Activated naive CD4-positive, alpha-beta T cell (primary cell): Measurements from ENCODE around the gene KIF15.
"Not testable (repeated sequence)": the region's sequence is repeated elsewhere in the genome, so short reads cannot be mapped to it uniquely, and the experiment has no call there.

Experiments used
- DNase-seq, 4 experiments: peaks; one replicate each; lab custom pipeline; 2025; lab: John Stamatoyannopoulos, UW

KIF15 gene, protein sequence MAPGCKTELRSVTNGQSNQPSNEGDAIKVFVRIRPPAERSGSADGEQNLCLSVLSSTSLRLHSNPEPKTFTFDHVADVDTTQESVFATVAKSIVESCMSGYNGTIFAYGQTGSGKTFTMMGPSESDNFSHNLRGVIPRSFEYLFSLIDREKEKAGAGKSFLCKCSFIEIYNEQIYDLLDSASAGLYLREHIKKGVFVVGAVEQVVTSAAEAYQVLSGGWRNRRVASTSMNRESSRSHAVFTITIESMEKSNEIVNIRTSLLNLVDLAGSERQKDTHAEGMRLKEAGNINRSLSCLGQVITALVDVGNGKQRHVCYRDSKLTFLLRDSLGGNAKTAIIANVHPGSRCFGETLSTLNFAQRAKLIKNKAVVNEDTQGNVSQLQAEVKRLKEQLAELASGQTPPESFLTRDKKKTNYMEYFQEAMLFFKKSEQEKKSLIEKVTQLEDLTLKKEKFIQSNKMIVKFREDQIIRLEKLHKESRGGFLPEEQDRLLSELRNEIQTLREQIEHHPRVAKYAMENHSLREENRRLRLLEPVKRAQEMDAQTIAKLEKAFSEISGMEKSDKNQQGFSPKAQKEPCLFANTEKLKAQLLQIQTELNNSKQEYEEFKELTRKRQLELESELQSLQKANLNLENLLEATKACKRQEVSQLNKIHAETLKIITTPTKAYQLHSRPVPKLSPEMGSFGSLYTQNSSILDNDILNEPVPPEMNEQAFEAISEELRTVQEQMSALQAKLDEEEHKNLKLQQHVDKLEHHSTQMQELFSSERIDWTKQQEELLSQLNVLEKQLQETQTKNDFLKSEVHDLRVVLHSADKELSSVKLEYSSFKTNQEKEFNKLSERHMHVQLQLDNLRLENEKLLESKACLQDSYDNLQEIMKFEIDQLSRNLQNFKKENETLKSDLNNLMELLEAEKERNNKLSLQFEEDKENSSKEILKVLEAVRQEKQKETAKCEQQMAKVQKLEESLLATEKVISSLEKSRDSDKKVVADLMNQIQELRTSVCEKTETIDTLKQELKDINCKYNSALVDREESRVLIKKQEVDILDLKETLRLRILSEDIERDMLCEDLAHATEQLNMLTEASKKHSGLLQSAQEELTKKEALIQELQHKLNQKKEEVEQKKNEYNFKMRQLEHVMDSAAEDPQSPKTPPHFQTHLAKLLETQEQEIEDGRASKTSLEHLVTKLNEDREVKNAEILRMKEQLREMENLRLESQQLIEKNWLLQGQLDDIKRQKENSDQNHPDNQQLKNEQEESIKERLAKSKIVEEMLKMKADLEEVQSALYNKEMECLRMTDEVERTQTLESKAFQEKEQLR (N-terminal part only)

DNA sequence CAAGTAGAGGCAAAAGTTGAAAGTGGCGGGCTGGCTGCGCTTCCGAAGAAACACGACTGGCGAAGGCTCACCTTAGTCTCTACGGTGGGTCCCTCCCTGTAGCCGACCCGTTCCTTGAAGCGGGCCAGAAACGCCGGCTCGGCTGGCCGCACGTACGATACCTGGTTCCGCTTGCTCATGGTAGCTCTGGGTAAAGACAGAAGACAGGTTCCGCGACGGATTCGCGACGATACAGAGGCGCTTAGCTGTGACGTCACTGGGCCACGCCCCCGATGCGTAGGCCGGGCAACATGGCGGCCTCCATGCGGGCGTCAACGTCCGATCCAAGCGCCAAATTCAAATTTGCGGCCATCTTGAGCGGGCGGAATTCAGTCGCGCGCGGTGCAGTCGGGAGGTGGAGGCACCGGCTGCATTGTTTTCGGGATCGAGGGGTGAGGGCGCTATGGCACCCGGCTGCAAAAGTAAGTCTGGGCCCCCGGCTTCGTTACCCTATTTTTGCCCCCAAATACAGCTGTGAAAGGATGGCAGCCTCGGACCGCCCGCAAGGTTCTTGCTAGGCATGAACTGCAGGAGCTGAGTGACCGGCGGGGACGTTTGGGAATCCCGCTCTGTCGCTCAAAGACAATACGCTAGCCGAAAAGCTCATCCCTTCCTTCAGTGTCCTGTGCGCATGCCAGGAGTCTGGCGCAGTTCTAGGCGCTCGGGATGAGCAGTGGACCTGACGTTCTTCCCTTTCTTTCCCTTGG is at the start of gene KIF15, which contains the start of gene KIAA1143:
Gene KIF15 (plus strand): TSS at position 371 of the 746 bp plus-strand sequence. CDS start 72 bp downstream, at position 443.
Gene KIAA1143 (minus strand): TSS at position 196 of the 746 bp plus-strand sequence. CDS start 17 bp downstream, at position 179.
- peak; percentile 93 to 98 (median 96) for DNase-seq

DNA sequence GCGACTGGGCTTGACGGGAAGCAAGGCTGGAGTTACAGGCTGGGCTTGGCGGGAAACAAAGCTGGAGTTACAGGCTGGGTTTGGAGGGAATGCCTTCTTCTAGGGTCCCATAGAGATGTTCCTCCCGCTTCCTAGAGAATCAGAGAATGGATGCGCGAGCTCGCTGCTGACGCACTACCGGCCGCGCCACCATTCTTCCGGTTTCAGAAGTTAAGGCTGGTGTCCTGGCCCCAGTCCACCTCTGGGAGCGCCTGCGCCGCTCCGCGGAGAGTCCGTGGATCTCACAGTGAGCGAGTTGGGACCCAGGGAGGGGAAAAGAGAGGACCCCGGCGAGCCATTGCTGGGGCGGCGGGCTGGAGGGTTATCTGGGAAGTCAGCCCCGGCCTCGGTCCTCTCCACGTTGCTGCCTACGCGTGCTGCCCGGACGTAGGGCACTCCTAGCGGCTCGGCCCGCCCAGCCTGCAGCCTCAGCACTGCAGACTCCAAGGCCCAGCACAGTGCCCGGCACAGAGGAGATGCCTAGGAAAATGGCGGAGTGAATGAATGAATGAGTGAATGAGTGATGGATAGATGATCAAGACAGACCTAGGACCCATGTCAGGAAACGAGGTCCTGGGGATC is 49.0 kb upstream of the KIF15 start, which contains the start of gene ZNF502:
Gene ZNF502 (plus strand): TSS at position 206 of the 621 bp plus-strand sequence. CDS start 7,602 bp downstream, outside the sequence.
- DNase-seq: peak; percentile 4 to 43 (median 12)

DNA sequence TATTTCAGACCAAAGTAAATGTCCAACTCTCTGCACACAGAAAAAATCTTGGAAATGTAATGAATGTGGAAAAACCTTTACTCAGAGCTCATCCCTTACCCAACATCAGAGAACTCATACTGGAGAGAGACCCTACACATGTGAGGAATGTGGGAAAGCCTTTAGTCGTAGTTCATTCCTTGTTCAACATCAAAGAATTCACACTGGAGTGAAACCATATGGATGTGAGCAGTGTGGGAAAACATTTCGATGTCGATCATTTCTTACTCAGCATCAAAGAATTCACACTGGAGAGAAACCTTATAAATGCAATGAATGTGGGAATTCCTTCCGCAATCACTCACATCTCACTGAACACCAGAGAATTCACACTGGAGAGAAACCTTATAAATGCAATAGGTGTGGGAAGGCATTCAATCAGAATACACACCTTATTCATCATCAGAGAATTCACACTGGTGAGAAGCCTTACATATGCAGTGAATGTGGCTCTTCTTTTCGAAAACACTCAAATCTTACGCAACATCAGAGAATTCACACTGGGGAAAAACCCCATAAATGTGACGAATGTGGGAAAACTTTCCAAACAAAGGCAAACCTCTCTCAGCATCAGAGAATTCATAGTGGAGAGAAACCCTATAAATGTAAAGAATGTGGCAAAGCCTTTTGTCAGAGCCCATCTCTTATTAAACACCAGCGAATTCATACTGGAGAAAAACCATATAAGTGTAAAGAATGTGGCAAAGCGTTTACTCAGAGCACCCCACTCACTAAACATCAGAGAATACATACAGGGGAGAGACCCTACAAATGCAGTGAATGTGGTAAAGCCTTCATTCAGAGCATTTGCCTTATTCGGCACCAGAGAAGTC is 40.1 kb upstream of the KIF15 start:
- no peak for DNase-seq

DNA sequence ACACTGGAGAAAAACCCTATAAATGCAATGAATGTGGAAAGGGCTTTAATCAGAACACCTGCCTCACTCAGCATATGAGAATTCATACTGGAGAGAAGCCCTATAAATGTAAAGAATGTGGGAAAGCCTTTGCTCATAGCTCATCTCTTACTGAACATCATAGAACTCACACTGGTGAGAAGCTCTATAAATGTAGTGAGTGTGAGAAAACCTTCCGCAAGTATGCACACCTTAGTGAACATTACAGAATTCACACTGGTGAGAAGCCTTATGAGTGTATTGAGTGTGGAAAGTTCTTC is 39.5 kb upstream of the KIF15 start:
- no peak for DNase-seq

DNA sequence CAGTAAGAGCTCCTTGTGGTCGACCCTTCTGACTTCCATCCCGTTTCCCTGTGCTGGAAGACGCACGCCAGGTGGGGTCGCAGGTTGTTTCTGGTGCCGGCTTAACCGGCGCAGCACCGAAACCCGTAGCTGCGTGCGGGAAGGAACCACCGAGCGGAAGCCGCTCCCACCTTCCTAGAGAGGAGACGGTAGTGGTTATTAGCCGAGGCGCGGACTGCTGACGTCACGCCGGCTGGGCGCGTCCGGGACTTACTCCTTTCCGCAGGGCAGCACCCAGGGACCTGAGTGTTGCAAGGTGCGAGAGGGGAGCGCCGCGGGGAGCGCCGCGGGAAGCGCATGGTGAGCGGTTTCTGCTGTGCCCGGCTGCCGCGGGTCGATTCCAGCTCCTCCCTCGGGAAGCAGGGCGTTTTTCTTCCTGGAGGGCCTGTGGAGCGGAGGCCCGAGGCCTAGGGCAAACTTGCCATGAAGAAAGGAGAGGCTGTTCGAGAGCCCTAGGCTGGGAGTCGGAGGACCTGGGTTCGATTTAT is 32.1 kb upstream of the KIF15 start, which contains the start of gene ZNF501:
Gene ZNF501 (plus strand): TSS at position 252 of the 527 bp plus-strand sequence. CDS start 4,787 bp downstream, outside the sequence.
- peak; percentile 40 to 70 (median 54) for DNase-seq

DNA sequence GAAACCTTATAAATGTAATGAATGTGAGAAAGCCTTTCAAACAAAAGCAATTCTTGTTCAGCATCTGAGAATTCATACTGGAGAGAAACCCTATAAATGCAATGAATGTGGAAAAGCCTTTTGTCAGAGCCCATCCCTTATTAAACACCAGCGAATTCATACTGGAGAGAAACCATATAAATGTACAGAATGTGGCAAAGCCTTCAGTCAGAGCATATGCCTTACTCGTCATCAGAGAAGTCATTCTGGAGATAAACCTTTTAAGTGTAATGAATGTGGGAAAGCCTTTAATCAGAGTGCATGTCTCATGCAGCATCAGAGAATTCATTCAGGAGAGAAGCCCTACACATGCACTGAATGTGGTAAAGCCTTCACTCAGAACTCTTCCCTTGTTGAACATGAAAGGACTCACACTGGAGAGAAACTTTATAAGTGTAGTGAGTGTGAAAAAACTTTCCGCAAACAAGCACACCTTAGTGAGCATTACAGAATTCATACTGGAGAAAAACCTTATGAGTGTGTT is 26.9 kb upstream of the KIF15 start:
- no peak for DNase-seq

DNA sequence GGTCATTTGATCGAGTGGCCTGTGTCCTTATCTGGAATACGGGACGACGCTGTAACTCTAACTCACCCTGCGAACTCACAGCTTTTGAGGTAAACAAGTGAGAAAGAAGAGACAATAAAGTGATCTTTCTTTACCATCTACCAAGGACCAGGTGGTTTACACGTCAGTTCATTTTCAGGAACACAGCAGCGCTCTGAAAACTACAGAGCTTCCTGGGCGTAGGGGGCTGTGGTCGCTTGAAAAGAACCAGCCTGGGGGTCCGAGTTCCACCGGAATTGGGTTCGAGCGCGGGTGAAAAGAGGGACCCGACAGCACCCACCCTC is 532 bp upstream of the KIF15 start:
- DNase-seq: no peak

DNA sequence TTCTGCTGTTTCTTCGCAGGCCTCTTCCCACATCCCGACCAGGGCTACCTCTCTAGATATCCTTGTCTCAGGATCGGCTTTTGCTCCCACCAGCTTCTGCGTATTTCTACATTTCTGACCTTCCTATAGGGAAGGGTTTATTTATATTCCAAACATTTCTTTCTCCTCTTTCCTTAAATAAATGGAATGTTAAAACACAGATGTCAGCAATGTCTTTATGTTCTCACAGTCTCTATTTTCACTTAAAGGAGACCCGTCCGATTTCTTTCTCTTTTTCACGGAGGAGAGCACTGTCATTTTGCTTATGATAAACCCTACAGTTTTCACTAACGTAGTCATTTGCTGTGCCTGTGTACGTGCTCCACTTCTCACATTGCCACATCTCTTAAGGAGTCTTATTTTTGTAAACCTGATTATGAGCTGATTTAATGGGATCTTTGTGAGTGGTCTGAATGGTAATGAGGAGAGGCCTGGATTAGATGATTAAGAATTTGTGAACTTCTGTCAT is 630 bp downstream of the KIF15 start:
- no peak for DNase-seq

DNA sequence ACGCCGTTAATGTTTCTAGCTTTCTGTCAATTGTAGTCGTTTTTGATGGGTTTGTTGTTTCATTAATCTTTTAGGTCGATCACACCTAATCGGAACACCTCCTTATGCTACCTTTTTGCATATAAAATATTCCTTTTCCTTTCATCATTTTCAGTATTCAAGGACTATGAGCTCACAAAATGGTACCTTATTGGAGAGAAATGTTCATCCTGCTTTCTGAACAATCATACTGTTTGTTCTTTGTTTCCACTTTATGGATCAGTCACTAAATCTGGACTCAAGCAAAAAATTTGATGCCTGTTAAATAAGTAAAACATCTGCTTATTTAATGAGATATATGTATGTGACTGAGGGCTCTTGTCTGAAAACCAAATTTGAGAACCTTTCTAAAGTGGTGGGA is 1.1 kb downstream of the KIF15 start:
- no peak for DNase-seq

DNA sequence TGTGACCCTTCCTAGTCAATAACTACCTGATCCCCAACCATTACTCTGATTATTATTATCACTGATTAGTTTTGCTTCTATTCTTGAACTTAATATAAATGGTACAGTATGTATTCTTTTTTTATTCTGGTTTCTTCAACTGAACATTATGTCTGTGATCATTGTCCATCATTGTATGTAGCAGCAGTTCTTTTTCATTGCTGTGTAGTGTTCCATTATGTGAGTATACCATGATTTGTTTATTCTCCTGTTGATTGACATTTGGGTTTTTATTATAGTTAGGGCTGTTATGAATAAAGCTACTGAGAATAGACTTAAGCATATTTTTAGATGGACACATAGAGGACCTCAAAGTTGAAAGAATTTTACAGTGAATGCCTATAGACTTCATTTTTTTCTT is 2.7 kb downstream of the KIF15 start:
- no peak for DNase-seq

DNA sequence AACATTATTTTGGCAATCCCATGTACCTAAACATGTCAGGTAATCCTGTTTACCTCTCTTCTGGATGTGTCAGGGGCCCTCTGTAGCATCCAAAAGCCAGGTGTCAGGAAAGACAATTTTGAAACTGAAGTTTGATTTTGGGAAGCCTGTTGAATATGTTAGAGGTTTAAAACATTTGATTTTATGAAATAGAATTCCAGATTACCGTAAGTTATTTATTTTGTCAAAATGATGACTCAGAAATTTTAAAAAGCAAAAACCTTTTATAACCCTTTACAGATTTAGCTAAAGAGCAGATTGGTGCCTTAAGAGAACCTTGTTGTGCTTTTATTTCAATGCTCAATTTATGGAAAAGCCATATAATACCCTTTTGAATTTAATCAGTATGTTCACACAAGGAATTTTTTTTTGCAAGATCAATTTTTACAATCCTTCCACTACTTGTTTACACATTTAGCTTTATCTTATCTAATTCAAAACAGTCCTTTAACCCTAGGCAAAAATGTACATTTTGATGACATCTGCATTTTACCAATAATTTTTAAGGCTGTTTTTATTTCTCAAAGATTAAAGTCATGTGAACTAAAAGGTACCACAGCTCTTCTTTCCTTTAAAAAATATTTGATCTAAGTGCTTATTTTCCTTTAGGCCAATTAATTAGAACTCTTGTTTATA is 10.0 kb downstream of the KIF15 start:
- DNase-seq: no peak

DNA sequence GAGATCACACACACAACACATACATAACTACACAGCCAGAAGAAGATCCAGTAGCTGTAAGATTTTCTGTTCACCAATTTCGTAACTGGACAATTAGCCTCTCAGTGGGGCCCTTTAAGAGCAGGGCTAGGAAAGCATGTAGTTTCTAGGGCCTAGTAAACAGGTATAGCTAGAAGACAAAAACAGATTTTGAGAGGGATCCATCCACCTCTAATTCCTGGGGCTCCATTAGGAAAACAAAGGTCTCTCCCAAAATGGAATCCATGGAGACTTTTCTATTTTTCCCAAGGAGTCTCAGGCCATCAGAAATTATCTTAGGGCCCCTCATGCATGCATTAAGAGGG is 10.5 kb downstream of the KIF15 start:
- no peak for DNase-seq

DNA sequence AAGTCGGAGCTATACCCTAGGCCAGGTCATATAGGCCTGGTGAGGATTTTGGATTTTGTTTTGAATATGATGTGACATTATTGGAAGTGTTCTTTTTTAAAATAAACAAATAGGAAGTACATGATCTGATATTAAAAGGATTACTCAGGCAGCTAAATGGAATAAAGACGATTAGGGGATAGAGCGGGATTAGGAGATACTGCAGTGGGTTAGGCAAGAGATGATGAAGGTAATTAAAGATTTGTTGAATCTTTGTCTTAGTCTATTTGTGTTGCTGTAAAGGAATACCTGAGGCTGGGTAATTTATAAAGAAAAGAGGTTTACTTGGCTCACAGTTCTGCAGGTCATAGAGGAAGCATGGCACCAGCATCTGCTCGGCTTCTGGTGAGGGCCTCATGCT is 21.3 kb downstream of the KIF15 start:
- no peak for DNase-seq

DNA sequence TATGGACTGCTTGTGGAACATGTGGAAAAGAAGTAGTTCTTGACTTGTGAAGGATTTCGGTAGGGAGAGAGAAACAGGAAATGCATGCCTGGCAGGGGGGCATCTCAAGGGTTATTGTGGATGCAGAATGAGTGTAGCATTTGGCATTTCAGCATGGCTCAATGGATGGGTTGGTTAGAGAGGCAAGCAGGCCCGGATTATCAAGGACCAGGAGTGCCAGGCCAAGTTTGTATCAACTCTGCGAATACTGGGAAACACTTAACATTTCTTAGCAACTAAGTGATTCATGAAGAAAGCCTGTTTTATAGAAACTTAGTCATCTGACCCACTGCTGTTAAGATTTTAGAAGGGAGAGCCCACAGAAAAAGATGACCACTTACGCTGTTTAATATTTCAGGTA is 33.6 kb downstream of the KIF15 start:
- DNase-seq: no peak

DNA sequence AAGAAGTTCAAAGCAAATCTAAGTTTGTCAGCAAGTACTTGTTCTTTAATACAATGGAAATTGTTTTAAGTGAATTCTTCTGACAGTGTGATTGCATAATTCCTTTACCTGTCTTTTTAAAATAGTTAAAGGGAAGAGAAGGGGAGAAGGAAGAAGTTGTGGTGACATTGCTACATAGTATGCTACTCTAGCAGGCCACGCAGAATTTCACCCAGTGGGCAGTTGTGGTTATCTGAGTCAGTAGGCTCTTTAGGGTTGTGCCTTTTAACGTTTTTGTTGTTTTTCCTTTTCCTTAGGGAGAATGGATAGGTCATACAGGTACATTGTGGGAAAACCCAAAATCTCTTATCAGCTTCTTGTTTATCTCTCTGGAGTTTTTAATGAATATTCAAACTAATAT is 40.4 kb downstream of the KIF15 start:
- DNase-seq: no peak

DNA sequence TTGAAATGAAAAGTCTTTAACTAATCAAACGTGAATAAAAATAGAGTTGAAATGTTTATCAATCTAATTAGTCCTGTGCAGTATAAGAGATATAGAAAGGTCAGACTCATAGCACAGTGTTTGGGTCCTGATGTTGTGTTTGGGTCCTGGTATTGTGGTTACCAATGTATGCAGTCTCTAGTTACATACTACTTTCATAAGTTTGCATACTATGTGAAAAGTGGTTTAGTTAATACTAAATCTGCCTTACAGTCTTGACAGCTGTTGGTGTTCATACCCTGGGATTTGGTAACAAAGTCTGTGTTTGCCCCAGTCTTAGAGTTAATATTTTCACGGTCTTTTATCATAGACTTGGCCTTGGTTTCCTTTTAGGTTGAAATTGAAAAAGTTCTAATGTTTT is 41.7 kb downstream of the KIF15 start:
- no peak for DNase-seq

DNA sequence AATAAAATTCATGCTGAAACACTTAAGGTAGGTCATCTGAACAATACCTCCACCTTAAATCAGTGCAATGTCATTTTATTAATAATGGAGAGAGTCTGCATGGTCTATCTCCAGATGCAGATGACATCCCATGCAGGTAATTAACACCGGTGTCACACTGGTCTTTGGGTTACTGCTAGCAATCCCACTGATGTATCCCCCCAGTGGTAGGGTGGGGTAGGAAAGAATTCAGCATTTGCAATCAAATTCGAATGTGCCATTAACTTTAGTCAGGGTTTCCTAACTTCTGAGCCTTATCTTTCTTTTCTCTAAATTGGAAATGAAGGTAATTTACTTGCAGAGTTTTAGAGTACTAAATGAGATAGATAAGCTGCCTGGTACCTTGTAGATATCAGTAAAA is 44.4 kb downstream of the KIF15 start:
- no peak for DNase-seq

DNA sequence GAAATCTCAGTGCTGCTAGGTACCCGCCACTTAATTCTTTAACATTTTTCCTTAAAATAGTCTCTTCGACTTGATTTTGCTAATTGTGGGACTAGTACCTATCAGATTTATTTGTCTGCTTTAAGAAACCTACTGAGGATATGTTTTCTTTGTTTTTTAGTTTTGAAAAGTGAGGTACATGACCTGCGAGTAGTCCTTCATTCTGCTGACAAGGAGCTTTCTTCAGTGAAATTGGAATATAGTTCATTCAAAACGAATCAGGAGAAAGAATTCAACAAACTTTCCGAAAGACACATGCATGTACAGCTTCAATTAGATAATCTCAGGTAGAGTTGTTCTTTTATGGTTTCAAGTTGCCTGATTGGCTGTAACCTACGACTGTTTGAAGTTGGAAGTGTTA is 53.2 kb downstream of the KIF15 start:
- DNase-seq: no peak

DNA sequence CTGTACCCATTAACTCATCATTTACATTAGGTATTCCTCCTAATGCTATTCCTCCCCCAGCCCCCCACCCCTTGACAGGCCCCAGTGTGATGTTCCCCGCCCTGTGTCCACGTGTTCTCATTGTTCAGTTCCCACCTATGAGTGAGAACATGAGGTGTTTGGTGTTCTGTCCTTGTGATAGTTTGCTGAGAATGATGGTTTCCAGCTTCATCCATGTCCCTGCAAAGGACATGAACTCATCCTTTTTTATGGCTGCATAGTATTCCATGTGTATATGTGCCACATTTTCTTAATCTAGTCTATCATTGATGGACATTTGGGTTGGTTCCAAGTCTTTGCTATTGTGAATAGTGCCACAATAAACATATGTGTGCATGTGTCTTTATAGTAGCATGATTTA is 54.7 kb downstream of the KIF15 start:
- not testable (repeated sequence) for DNase-seq
